ENCODE results near the gene RABGAP1. TPM values are rescaled to one million over a fixed set of nuclear protein-coding genes. Genes with fewer than 3 reads are reported as not detected.

The RABGAP1 gene
- total RNA-seq, 4 donors from 2014 or later: 66.1 to 83.1 (median 73.4) TPM

GRCh38 chr9:122988141-122988540, 47.3 kb downstream of the RABGAP1 start:
- no peak overlapping the region for H3K27ac ChIP-seq
- H3K4me1 ChIP-seq: peaks cover 0 to 32% (median 2%) of the 10 kb centered on the region in 4 donors
- peaks cover 0 to 41% (median 4%) of the 10 kb centered on the region in 3 donors for H3K36me3 ChIP-seq
- no peak for DNase-seq (ENCODE audit: low spot score in 2 of 2)
- WGBS, 2 donors: 79 to 96% methylated on average over 2 of the region's 2 CpGs
- no peak overlapping the region for H3K4me3 ChIP-seq
- no peaks in the 10 kb centered on the region for H3K9me3 ChIP-seq
- H3K27me3 ChIP-seq: no peaks in the 10 kb centered on the region
- no peak for TF ChIP-seq POLR2A (IDR thresholded peaks at IDR 0.05)
- no peak for TF ChIP-seq EP300 (IDR thresholded peaks at IDR 0.05)
- TF ChIP-seq CTCF (IDR thresholded peaks at IDR 0.05): no peak

- H3K27me3 ChIP-seq: no peaks in the 10 kb centered on the region
- H3K36me3 ChIP-seq: peaks cover 0 to 48% (median 4%) of the 10 kb centered on the region in 3 donors
- no peaks in the 10 kb centered on the region for H3K9me3 ChIP-seq
- H3K27ac ChIP-seq: peak overlapping the region in 1 of 4 donors; percentile 4
- TF ChIP-seq CTCF (IDR thresholded peaks at IDR 0.05): no peak
- TF ChIP-seq POLR2A (IDR thresholded peaks at IDR 0.05): no peak
- TF ChIP-seq EP300 (IDR thresholded peaks at IDR 0.05): no peak
- peaks cover 0 to 23% (median 2%) of the 10 kb centered on the region in 4 donors for H3K4me1 ChIP-seq
- 66 to 70% methylated on average over 8 of the region's 8 CpGs for WGBS, 2 donors
- no peak for DNase-seq (ENCODE audit: low spot score in 2 of 2)
- no peak overlapping the region for H3K4me3 ChIP-seq
Measured at GRCh38 chr9:122988920-122989621, 48.3 kb downstream of the RABGAP1 start.

GRCh38 chr9:122991370-122991830, 50.6 kb downstream of the RABGAP1 start:
- DNase-seq (ENCODE audit: low spot score in 2 of 2): peak in 1 of 2 donors; percentile 43
- Histone ChIP-seq H3K9me3 (no peaks in the 10 kb centered on the region), H3K36me3 (peaks cover 0 to 41% (median 0%) of the 10 kb centered on the region in 3 donors), H3K4me3 (no peak overlapping the region), H3K27me3 (no peaks in the 10 kb centered on the region), H3K27ac (peak overlapping the region in 2 of 4 donors; percentile 41 to 80), H3K4me1 (peaks cover 0 to 9% (median 2%) of the 10 kb centered on the region in 4 donors)
- WGBS, 2 donors: 32 to 35% methylated on average over 4 of the region's 4 CpGs
- TF ChIP-seq CTCF (IDR thresholded peaks at IDR 0.05): peak; percentile 53 to 68 (median 65)
- TF ChIP-seq EP300 (IDR thresholded peaks at IDR 0.05): no peak

- Histone ChIP-seq H3K4me1 (peaks cover 0 to 4% (median 2%) of the 10 kb centered on the region in 4 donors), H3K27me3 (no peaks in the 10 kb centered on the region), H3K9me3 (no peaks in the 10 kb centered on the region), H3K4me3 (no peak overlapping the region), H3K27ac (no peak overlapping the region), H3K36me3 (peaks cover 0 to 54% (median 5%) of the 10 kb centered on the region in 3 donors)
- 91 to 92% methylated on average over 1 of the region's 1 CpG for WGBS, 2 donors
- TF ChIP-seq CTCF (IDR thresholded peaks at IDR 0.05) (no peak), POLR2A (IDR thresholded peaks at IDR 0.05) (no peak), EP300 (IDR thresholded peaks at IDR 0.05) (no peak)
- no peak for DNase-seq (ENCODE audit: low spot score in 2 of 2)
Measured at GRCh38 chr9:122996586-122996985, 55.8 kb downstream of the RABGAP1 start.

- H3K27ac ChIP-seq: peak overlapping the region in 1 of 4 donors; percentile 41
- WGBS, 2 donors: 87% methylated on average over 5 of the region's 5 CpGs
- no peaks in the 10 kb centered on the region for H3K9me3 ChIP-seq
- H3K4me1 ChIP-seq: peaks cover 0 to 10% (median 2%) of the 10 kb centered on the region in 4 donors
- TF ChIP-seq POLR2A (IDR thresholded peaks at IDR 0.05): no peak
- no peak for TF ChIP-seq CTCF (IDR thresholded peaks at IDR 0.05)
- no peak for TF ChIP-seq EP300 (IDR thresholded peaks at IDR 0.05)
- H3K4me3 ChIP-seq: no peak overlapping the region
- DNase-seq (ENCODE audit: low spot score in 2 of 2): no peak
- H3K27me3 ChIP-seq: no peaks in the 10 kb centered on the region
- H3K36me3 ChIP-seq: peaks cover 0 to 51% (median 5%) of the 10 kb centered on the region in 3 donors
Measured at GRCh38 chr9:122998448-122998847, 57.6 kb downstream of the RABGAP1 start.

All from tibial nerve (tissue), 4 donors.